ENCODE measurements around the gene PRKCQ.
"Not testable (repeated sequence)": the region's sequence is repeated elsewhere in the genome, so short reads cannot be mapped to it uniquely, and the experiment has no call there.

Gene PRKCQ

DNA sequence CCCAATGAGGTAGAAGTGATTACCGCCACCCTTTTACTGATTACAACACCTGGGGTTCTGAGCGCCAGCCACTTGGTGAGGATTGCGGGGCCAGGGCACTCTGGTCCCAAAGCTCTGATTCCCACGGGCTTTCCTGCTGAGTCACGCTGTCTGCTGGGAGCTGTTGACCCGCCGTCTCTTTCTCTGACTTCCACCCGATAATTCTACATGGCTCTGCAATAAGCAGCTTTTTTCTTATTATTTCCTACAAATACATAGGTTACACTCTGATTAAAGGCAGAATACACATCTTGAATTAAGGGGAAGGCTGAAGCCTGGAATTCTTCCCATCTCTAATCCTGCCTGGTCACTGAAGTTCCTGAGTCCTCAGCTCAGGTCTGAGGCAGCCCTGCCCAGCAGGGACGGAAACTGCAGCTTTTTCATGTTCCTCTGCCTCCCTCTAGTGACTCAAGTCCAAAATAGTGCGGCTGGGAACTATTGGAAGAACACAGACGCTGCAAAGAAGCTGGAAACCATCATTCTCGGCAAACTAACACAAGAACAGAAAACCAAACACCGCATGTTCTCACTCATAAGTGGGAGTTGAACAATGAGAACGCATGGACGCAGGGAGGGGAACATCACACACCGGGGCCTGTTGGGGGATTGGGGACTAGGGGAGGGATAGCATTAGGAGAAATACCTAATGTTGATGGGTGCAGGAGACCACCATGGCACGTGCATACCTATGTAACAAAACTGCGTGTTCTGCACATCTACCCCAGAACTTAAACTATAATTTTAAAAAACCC lies 178.3 kb downstream of the PRKCQ start:
- peak; percentile 64 for DNase-seq

GRCh38 chr10:6400821-6401465 lies 179.1 kb downstream of the PRKCQ start:
- no peak for DNase-seq

- no peak for DNase-seq
Measured at GRCh38 chr10:6400331-6400730, 179.7 kb downstream of the PRKCQ start.

DNA sequence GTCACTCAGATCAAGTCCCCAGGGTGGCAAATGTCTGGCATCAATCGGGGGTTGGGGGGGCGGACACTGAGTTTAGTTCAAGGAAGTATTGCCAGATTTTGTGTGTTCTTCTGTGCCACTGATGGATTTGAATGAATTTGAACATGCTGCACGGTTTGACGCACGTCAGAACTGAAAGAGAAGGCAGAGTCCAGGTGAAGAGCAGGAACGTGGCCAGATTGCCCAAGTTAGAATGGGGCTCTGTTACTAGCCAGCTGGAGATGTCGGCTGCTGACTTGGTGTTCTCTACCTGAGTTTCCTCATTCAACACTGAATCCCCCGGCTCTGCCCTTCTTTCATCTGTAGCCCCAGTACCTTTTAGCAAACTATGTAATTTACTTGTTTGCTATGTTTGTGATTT lies 180.2 kb downstream of the PRKCQ start:
- no peak for DNase-seq

DNA sequence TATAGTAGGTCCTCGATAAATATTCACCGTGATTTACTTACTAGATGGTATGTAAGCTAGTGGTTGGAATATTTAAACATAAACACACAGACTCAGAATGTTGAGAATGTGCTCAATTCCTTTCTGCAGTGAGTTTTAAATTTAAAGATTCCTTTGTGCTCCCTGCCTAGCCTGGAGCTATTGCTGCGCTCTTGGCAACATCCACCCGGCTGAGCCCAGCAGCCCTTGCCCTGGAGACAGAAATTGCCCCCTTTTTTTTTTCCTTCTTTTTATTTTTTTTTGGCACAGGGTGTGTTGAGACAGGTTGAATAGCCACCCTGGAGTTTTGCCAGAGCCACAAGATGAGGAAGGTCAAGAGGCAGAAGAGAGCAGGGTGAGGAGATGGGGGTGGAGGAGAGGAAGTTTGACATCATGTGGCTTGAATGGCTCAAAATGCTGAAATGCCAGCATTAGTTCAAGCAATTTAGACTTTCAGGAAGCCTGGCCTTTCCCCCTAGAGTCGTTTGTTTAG lies 180.8 kb downstream of the PRKCQ start:
- DNase-seq, result no peak

- no peak for DNase-seq
Measured at GRCh38 chr10:6398399-6398798, 181.7 kb downstream of the PRKCQ start.

DNA sequence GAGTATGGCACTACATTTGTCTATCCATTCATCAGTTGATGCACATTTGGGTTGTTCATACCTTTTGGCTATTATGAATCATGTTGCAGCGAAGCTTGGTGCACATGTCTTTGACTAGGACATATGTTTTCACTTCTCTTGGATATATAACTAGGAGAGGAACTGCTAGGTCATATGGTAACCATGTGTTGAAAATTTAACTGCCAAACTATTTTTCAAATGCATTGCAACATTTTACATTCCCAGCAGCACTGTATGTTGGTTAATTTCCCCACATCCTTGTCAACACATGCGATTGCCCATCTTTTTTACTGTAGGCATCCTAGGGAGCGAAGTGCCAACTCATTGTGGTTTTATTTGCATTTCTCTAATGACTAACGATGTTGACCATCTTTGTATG lies 183.4 kb downstream of the PRKCQ start:
- DNase-seq, result no peak

DNA sequence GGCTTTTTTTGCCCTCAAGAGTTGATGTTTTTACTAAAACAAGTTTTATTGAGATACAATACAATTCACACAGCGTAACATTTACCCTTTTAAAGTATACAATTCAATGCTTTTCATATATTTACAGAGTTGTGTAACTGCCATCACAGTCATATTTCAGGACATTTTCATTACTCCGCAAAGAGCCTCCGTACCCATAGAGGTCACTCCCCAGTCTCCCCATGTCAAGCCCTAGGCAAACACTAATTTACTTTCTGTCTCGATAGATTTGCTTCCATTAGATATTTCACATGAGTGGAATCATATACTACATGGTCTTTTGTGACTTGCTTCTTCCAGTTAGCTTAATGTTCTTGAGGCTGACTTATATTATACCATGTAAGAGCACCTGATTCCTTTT lies 183.8 kb downstream of the PRKCQ start:
- no peak for DNase-seq

- no peak for DNase-seq
Measured at GRCh38 chr10:6395606-6396005, 184.5 kb downstream of the PRKCQ start.

DNA sequence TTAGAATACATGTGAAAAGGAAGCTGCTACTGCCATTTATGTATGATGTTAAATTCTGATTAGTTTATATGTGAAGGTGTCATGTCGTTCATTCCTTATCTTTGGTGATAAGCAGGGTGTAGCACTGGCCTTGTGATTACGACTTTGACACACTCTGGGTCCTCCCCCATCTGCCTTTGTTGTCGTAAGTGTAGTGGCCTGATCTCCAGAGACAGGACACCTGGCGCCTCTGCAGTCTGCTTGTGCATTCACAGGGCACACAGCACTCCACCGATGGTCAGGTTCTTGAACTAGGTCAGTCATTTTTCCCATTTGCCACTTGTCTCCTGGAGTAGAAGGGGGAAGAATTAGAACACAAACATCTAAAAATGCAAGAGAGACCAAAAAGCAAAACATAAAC lies 186.0 kb downstream of the PRKCQ start:
- DNase-seq, result no peak

- DNase-seq, result no peak
Measured at GRCh38 chr10:6393168-6393567, 186.9 kb downstream of the PRKCQ start.

DNA sequence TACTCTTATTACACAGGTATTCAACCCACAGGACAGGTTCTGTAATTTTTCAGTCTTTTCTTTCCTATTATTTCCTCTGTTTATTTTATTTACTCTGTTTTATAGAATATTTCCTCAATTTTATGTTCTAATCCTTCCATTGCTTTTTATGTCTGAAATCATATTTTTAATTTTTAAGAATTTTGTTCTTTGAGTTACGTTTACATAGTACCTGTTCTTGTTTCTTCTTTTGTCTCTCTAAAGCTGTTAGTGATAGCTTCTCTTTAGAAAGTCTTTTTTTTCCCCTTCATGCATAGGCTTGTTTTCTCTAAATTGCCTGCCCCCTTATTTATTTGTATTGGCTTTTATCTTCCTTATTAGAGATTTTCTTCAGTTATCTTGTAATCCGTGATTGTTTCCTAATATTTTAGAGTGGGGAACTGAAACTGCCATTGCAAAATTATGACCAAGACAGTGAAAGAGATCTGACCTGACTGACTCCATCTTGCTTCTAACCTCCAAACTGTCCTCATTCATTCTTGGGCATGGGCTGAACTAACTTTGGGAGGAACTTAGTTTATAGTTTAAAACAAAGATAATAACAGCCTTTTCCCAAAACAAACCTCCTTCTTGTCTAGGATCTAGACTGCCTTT lies 189.7 kb downstream of the PRKCQ start:
- DNase-seq, result no peak

GRCh38 chr10:6388261-6388893 lies 191.7 kb downstream of the PRKCQ start:
- DNase-seq, result peak; percentile 22

- DNase-seq, result no peak
Measured at GRCh38 chr10:6386960-6387359, 193.1 kb downstream of the PRKCQ start.

GRCh38 chr10:6386346-6386745 lies 193.7 kb downstream of the PRKCQ start:
- no peak for DNase-seq

DNA sequence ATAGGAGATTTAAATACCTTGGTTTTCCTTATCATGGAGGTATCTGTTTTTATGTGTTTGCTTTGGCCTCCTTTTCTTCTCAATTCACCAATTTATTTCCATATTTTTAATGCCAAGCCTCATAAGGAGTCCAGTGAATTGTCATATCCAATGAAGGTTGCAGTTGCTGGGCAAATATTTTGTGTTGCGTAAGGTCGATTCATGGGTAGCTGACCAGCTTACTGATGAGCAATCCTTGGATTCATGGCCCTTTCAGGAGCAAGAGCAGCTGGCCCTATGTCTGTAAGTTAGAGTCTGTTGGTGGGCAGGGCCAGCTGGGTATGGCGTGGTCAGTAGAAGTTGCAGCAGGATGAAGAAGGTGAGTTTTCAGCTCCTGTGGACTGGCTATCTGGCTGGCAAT lies 194.4 kb downstream of the PRKCQ start:
- DNase-seq, result no peak

DNA sequence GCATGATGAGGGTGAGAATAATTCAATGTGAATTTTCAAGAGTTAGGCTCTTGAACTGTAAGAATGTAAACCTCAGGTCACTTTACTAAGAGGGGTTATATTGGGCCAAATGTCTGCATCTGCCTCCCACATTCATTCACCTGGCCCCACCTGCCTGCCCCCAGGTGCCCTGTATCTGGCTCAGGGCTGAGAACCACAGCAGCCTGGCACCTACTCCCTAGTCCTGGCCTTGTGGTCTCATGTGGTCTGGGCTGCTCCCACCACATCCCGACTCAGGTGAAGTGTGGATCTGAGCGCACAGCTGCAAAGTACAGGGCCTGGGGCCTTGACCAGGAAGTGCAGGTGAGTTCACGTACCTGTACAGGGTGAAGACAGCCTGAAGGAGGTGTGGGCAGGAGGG lies 195.2 kb downstream of the PRKCQ start:
- DNase-seq, result no peak

DNA sequence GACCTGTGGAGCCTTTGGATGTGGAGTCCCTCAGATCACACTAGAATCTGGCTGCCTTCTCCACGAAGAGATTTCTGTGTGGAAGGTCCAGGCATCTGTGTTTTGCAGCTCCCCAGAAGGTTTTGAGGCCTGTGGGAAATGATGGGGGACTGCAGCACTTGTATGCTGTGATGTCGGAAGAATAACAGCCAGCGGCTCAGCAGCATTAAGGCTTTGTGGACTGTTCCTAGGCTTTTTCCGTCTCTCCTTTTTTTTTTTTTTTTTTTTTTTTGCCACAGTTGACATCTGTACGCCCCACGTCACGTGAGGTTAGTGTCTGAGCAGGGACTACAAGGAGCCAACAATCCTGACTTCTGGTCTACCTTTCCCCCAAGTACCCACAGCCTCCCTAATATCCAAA lies 196.0 kb downstream of the PRKCQ start:
- DNase-seq, result no peak

- no peak for DNase-seq
Measured at GRCh38 chr10:6383096-6383812, 196.8 kb downstream of the PRKCQ start.

- DNase-seq, result peak; percentile 45
Measured at GRCh38 chr10:6382081-6382480, 198.0 kb downstream of the PRKCQ start.

DNA sequence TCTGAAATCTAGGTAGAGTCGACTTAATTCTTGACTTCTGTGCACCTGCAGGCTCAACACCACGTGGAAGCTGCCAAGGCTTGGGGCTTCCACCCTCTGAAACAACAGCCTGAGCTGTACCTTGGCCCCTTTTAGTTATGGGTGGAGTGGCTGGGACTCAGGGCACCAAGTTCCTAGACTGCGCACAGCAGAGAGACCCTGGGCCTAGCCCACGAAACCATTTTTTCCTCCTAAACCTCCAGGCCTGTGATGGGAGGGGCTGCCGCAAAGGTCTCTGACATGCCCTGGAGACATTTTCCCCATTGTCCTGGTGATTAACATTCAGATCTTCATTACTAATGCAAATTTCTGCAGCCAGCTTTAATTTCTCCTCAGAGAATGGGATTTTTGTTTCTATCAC lies 199.6 kb downstream of the PRKCQ start:
- not testable (repeated sequence) for DNase-seq

DNA sequence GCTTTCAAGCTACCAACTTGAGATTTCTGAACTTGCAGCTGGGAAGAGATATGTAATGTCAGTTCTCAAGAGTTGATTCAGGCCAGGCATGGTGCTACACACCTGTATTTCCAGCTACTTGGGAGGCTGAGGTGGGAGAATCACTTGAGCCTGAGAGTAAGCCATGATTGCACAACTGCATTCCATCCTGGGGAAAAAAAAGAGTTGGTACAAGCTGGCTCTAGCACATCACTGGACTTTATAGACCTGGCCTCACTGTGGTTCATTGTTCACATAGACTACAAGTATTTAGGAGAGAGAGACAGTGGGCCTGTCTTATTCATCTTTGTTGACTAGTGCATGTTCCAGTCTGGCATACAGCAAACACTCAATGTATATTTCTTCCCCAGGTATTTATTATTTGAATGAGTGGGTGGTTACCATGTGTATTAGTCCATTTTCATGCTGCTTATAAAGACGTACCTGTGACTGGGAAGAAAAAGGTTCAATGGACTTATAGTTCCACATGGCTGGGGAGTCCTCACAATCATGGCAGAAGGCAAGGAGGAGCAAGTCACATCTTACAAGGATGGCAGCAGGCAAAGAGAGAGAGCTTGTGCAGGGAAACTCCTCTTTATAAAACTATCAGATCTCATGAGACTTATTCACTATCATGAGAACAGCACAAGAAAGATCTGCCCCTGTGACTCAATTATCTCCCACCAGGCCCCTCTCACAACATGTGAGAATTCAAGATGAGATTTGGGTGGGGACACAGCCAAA lies 200.9 kb downstream of the PRKCQ start:
- DNase-seq, result no peak
